ENCODE measurements around the gene B4GALNT4.

DNA sequence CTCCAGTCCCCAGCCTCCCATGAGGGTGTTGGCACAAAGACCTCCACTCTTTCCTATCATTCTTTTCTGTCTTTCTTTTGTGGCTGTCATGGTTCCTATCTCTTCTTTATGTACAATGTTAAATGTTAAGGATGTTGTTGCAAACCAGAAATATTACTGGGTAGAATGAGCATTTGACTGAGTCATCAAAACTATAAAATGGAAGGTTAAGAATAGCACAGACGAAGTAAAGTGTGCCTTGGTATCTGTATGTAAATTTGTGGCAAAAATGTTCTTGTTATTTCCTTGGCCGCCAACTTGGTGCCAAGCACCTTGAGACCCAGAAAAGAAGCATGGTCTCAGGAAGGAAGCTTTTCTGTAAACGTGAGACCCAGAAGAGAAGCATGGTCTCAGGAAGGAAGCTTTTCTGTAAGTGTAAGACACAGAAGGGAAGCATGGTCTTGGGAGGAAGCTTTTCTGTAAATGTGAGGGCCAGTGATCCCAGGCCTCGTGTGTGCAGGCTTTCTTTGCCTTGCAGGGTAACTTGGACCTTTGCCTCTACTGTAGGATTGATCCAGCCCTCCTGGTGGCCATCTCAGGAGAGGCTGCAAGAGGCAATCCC, 18.0 kb downstream of the B4GALNT4 start:
- TF ChIP-seq POLR2A (IDR thresholded peaks at IDR 0.05; ENCODE audit: low read depth), result no peak
- TF ChIP-seq, protein P1, sequence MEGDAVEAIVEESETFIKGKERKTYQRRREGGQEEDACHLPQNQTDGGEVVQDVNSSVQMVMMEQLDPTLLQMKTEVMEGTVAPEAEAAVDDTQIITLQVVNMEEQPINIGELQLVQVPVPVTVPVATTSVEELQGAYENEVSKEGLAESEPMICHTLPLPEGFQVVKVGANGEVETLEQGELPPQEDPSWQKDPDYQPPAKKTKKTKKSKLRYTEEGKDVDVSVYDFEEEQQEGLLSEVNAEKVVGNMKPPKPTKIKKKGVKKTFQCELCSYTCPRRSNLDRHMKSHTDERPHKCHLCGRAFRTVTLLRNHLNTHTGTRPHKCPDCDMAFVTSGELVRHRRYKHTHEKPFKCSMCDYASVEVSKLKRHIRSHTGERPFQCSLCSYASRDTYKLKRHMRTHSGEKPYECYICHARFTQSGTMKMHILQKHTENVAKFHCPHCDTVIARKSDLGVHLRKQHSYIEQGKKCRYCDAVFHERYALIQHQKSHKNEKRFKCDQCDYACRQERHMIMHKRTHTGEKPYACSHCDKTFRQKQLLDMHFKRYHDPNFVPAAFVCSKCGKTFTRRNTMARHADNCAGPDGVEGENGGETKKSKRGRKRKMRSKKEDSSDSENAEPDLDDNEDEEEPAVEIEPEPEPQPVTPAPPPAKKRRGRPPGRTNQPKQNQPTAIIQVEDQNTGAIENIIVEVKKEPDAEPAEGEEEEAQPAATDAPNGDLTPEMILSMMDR (IDR thresholded peaks at IDR 0.05), result no peak
- TF ChIP-seq EP300 (IDR thresholded peaks at IDR 0.05), result no peak
- TF ChIP-seq POLR2AphosphoS5 (IDR thresholded peaks at IDR 0.05), result no peak

Data from esophagus muscularis mucosa (tissue), 4 donors.